GM18517 (cell line): ENCODE data around the gene NUDT3.
A peak's percentile ranks its signal among the peaks of the same experiment; 100 is the strongest.

Source experiments
- ATAC-seq: cut with Tn5 transposase; IDR thresholded peaks from one replicate; pipeline ENCODE4 v1.9.1; 2021; ENCODE audit warnings: mild to moderate bottlenecking, moderate library complexity; ENCODE audit not compliant: unreplicated experiment

Gene NUDT3

GRCh38 chr6:34300332-34300751, 92.1 kb downstream of the NUDT3 start:
- no peak for ATAC-seq

GRCh38 chr6:34298941-34299340, 93.5 kb downstream of the NUDT3 start:
- ATAC-seq, result no peak

GRCh38 chr6:34295721-34296120, 96.7 kb downstream of the NUDT3 start:
- ATAC-seq, result peak; percentile 89

- no peak for ATAC-seq
Observed at GRCh38 chr6:34292954-34293353, 99.5 kb downstream of the NUDT3 start.

- ATAC-seq, result no peak
Observed at GRCh38 chr6:34289137-34289536, 103.3 kb downstream of the NUDT3 start.

- peak; percentile 49 for ATAC-seq
Observed at GRCh38 chr6:34288581-34288980, 103.9 kb downstream of the NUDT3 start.

- ATAC-seq, result no peak
Observed at GRCh38 chr6:34285448-34286164, 106.9 kb downstream of the NUDT3 start.

- ATAC-seq, result no peak
Observed at GRCh38 chr6:34284563-34285447, 107.7 kb downstream of the NUDT3 start.

- ATAC-seq, result no peak
Observed at GRCh38 chr6:34281702-34282334, 110.7 kb downstream of the NUDT3 start.

- ATAC-seq, result no peak
Observed at GRCh38 chr6:34280216-34280615, 112.3 kb downstream of the NUDT3 start.

- ATAC-seq, result no peak
Observed at GRCh38 chr6:34278833-34279232, 113.6 kb downstream of the NUDT3 start.

GRCh38 chr6:34277763-34278112, 114.7 kb downstream of the NUDT3 start:
- ATAC-seq, result no peak

GRCh38 chr6:34276881-34277762, 115.3 kb downstream of the NUDT3 start:
- no peak for ATAC-seq

- no peak for ATAC-seq
Observed at GRCh38 chr6:34276191-34276590, 116.3 kb downstream of the NUDT3 start.

- no peak for ATAC-seq
Observed at GRCh38 chr6:34275128-34275804, 117.2 kb downstream of the NUDT3 start.

- ATAC-seq, result no peak
Observed at GRCh38 chr6:34274129-34274528, 118.3 kb downstream of the NUDT3 start.

GRCh38 chr6:34273242-34273805, 119.1 kb downstream of the NUDT3 start:
- ATAC-seq, result no peak

GRCh38 chr6:34272013-34272926, 120.2 kb downstream of the NUDT3 start:
- ATAC-seq, result no peak
